Stimulated activated CD8-positive, alpha-beta memory T cell treated with anti-CD3 and anti-CD28 coated beads, Interleukin-12 subunit alpha, Interleukin-12 subunit beta, amount 100 ng/mL, for 4 hours (primary cell): ENCODE measurements around the gene OXCT1.
"Not testable (repeated sequence)": the region's sequence is repeated elsewhere in the genome, so short reads cannot be mapped to it uniquely, and the experiment has no call there.

Source experiments
- DNase-seq: peaks from one replicate; pipeline ENCODE4 v3.0.0-alpha.2; 2020; ENCODE audit warnings: low read depth

Gene OXCT1

GRCh38 chr5:41822036-41822435 is 48.2 kb downstream of the OXCT1 start:
- DNase-seq = no peak

- no peak for DNase-seq
Observed at GRCh38 chr5:41821051-41821450, 49.2 kb downstream of the OXCT1 start.

GRCh38 chr5:41820150-41820549 is 50.1 kb downstream of the OXCT1 start:
- DNase-seq = no peak

- DNase-seq = no peak
Observed at GRCh38 chr5:41817625-41818301, 52.5 kb downstream of the OXCT1 start.

- no peak for DNase-seq
Observed at GRCh38 chr5:41815663-41816229, 54.5 kb downstream of the OXCT1 start.

GRCh38 chr5:41815261-41815660 is 55.0 kb downstream of the OXCT1 start:
- no peak for DNase-seq

GRCh38 chr5:41814306-41814705 is 55.9 kb downstream of the OXCT1 start:
- not testable (repeated sequence) for DNase-seq

GRCh38 chr5:41812156-41812555 is 58.1 kb downstream of the OXCT1 start:
- no peak for DNase-seq

GRCh38 chr5:41809128-41809527 is 61.1 kb downstream of the OXCT1 start:
- DNase-seq = no peak

GRCh38 chr5:41808294-41808693 is 61.9 kb downstream of the OXCT1 start:
- no peak for DNase-seq

GRCh38 chr5:41797662-41798061 is 72.6 kb downstream of the OXCT1 start:
- DNase-seq = no peak

GRCh38 chr5:41796061-41796460 is 74.2 kb downstream of the OXCT1 start:
- DNase-seq = no peak

GRCh38 chr5:41795125-41795524 is 75.1 kb downstream of the OXCT1 start:
- DNase-seq = no peak

GRCh38 chr5:41794471-41794870 is 75.8 kb downstream of the OXCT1 start:
- DNase-seq = no peak

- DNase-seq = no peak
Observed at GRCh38 chr5:41793141-41793770, 77.0 kb downstream of the OXCT1 start.

GRCh38 chr5:41790038-41790776 is 80.0 kb downstream of the OXCT1 start:
- DNase-seq = no peak

- no peak for DNase-seq
Observed at GRCh38 chr5:41789434-41789833, 80.8 kb downstream of the OXCT1 start.

- DNase-seq = no peak
Observed at GRCh38 chr5:41788941-41789368, 81.3 kb downstream of the OXCT1 start.

GRCh38 chr5:41787265-41787664 is 83.0 kb downstream of the OXCT1 start:
- no peak for DNase-seq

- DNase-seq = no peak
Observed at GRCh38 chr5:41785061-41785460, 85.2 kb downstream of the OXCT1 start.

GRCh38 chr5:41778410-41778809 is 91.8 kb downstream of the OXCT1 start:
- no peak for DNase-seq

GRCh38 chr5:41776435-41776834 is 93.8 kb downstream of the OXCT1 start:
- no peak for DNase-seq

GRCh38 chr5:41773799-41774198 is 96.4 kb downstream of the OXCT1 start:
- no peak for DNase-seq
